ENCODE results near the gene FAM98B. TPM values are rescaled to one million over a fixed set of nuclear protein-coding genes. Genes with fewer than 3 reads are reported as not detected.

The FAM98B gene
- total and polyA plus RNA-seq, 10 of the 15 experiments (the other 5 are each of a cell fraction or from before 2014, with no cell fraction given): 1.3 to 36.7 (median 10.9) TPM

GRCh38 chr15:38453971-38454695 is at the start of gene FAM98B (continued):
- peak; percentile 87 for TF ChIP-seq KLF5 (IDR thresholded peaks at IDR 0.05; ENCODE audit: partially characterized antibody)
- TF ChIP-seq DPF2 (IDR thresholded peaks at IDR 0.05): peak; percentile 49
- peak; percentile 59 for TF ChIP-seq MYC (IDR thresholded peaks at IDR 0.05; ENCODE audit: insufficient read depth, insufficient read length, insufficient replicate concordance, low read length, severe bottlenecking)
- TF ChIP-seq PBX3 (IDR thresholded peaks at IDR 0.05; ENCODE audit: insufficient replicate concordance, low read depth, low read length): no peak
- TF ChIP-seq ZBED1 (IDR thresholded peaks at IDR 0.05; ENCODE audit: borderline replicate concordance): peak; percentile 57; the same call in 1 of the 2 replicates
- TF ChIP-seq GABPA (IDR thresholded peaks at IDR 0.05; ENCODE audit: low read depth): peak; percentile 94
- peak; percentile 72; the same call in 1 of the 2 replicates for TF ChIP-seq WRNIP1 (IDR thresholded peaks at IDR 0.05; ENCODE audit: borderline replicate concordance, low read depth, low read length)
- TF ChIP-seq RUNX3 (IDR thresholded peaks at IDR 0.05; ENCODE audit: low read length): peak; percentile 70
- TF ChIP-seq ESRRA (IDR thresholded peaks at IDR 0.05; ENCODE audit: low read length): no peak
- peak; percentile 39; the same call in 1 of the 2 replicates for TF ChIP-seq ATF7 (IDR thresholded peaks at IDR 0.05; ENCODE audit: low read depth)
- no peak for TF ChIP-seq BRCA1 (IDR thresholded peaks at IDR 0.05; ENCODE audit: low read depth, low read length)
- peak; percentile 97 for TF ChIP-seq CBX5 (IDR thresholded peaks at IDR 0.05; ENCODE audit: low read depth)
- TF ChIP-seq ZSCAN29 (IDR thresholded peaks at IDR 0.05): peak; percentile 72; the same call in 1 of the 2 replicates
- TF ChIP-seq YBX1 (IDR thresholded peaks at IDR 0.05): no peak
- no peak for TF ChIP-seq CEBPZ (IDR thresholded peaks at IDR 0.05; ENCODE audit: low read depth, low read length)
- no peak for TF ChIP-seq HDAC6 (IDR thresholded peaks at IDR 0.05; ENCODE audit: unreplicated experiment)
- peak; percentile 43; the same call in 1 of the 2 replicates for TF ChIP-seq NFIC (IDR thresholded peaks at IDR 0.05; ENCODE audit: low read depth, low read length)
- TF ChIP-seq POLR2AphosphoS5 (IDR thresholded peaks at IDR 0.05; ENCODE audit: low read length): peak; percentile 93
- peak; percentile 87 for TF ChIP-seq CREM (IDR thresholded peaks at IDR 0.05; ENCODE audit: low read depth)
- peak; percentile 87; the same call in 1 of the 3 replicates for TF ChIP-seq POU2F2 (IDR thresholded peaks at IDR 0.05; ENCODE audit: borderline replicate concordance, low read depth, low read length)
- TF ChIP-seq NFYA (IDR thresholded peaks at IDR 0.05; ENCODE audit: borderline replicate concordance, low read depth, low read length): no peak
- TF ChIP-seq IRF4 (IDR thresholded peaks at IDR 0.05; ENCODE audit: low read depth, low read length): peak; percentile 59; the same call in 1 of the 2 replicates
- TF ChIP-seq BACH1 (IDR thresholded peaks at IDR 0.05; ENCODE audit: borderline replicate concordance): no peak
- no peak for TF ChIP-seq USF2 (IDR thresholded peaks at IDR 0.05; ENCODE audit: borderline replicate concordance, low read depth, low read length)
- TF ChIP-seq TCF12 (IDR thresholded peaks at IDR 0.05; ENCODE audit: low read depth, low read length): 0 out of 2 replicates have a peak, but pooled peaks have one; percentile 72
- no peak for TF ChIP-seq FOS (IDR thresholded peaks at IDR 0.05; ENCODE audit: borderline replicate concordance, extremely low read depth, insufficient read length)
- no peak for TF ChIP-seq SUZ12 (IDR thresholded peaks at IDR 0.05; ENCODE audit: unreplicated experiment)

All from GM12878 (cell line).